Measurements from ENCODE around the gene CA5B. TPM values are rescaled to one million over a fixed set of nuclear protein-coding genes. Genes with fewer than 3 reads are reported as not detected.
"Not testable (repeated sequence)": the region's sequence is repeated elsewhere in the genome, so short reads cannot be mapped to it uniquely, and the experiment has no call there.

The CA5B gene
- total RNA-seq, 1 donor from 2014 or later: 10.6 TPM

GRCh38 chrX:15815779-15816437 lies 77.8 kb downstream of the CA5B start:
- peak; percentile 73 for ATAC-seq

DNA sequence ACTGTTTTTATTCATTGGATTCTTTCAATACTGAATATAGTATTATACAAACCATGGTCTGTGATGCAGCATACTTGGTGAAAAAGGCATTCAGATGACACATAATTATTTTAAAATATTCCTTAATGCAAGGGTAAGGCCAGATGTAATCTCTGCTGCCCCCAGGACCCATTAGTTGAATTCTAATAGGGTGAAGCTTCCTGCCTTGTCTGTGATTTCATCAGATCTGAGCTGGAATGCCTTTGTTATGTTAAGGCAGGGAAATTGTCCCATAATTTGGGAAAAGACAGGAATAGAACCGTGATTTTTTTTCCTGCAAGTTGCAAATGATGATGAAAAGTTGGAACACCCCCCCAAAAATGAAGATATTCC lies 78.4 kb downstream of the CA5B start:
- ATAC-seq: no peak

GRCh38 chrX:15816886-15817285 lies 78.8 kb downstream of the CA5B start:
- no peak for ATAC-seq

GRCh38 chrX:15820106-15821073 lies 82.3 kb downstream of the CA5B start:
- no peak for ATAC-seq

- ATAC-seq: no peak
These were observed 84.9 kb downstream of the CA5B start for GRCh38 chrX:15822922-15823321.

DNA sequence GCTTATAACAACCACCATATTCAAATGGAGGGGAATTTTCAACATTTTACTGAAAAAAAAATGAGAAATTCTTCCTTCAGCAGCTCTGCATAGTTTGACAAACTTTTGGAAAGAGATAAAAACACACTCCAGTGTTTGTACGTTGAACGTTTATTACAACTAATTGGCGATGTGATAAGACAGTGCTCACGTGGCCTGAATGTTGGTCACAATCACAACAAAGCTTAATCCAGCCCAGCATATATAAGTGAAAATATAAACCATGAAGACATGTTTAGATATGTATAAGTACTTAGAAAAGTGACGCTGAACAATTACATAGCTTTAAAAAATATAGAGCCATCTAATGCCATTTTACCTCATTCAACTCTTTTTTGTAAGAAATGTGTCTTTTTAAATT lies 87.9 kb downstream of the CA5B start:
- no peak for ATAC-seq

GRCh38 chrX:15829217-15829616 lies 91.1 kb downstream of the CA5B start:
- no peak for ATAC-seq

GRCh38 chrX:15831347-15831746 lies 93.3 kb downstream of the CA5B start:
- not testable (repeated sequence) for ATAC-seq

- no peak for ATAC-seq
These were observed 96.0 kb downstream of the CA5B start for GRCh38 chrX:15834053-15834452.

- ATAC-seq: peak; percentile 55
These were observed 96.9 kb downstream of the CA5B start for GRCh38 chrX:15834827-15835595.

Other genes starting within 250 kb of the CA5B start
- gene PIR, start 244.9 kb upstream of the CA5B start, total RNA-seq: 25.5 TPM
- gene BMX, start 237.5 kb upstream of the CA5B start, total RNA-seq: 1.0 TPM
- gene ACE2, start 137.3 kb upstream of the CA5B start, total RNA-seq: 2.2 TPM
- gene CLTRN, start 73.5 kb upstream of the CA5B start, total RNA-seq: 0.20 TPM
- 5.8 TPM for gene ZRSR2, start 52.2 kb downstream of the CA5B start, total RNA-seq
- 7.5 TPM for gene AP1S2, start 116.5 kb downstream of the CA5B start, total RNA-seq